Lung (tissue), 12 donors: ENCODE results near the gene CAMK2D. TPM values are rescaled to one million over a fixed set of nuclear protein-coding genes. Genes with fewer than 3 reads are reported as not detected.

Experiments used
- ATAC-seq: fragments of 200-7000 bp; cut with Tn5 transposase; one replicate; pipeline ENCODE4 v1.9.1; 2020; ENCODE audit warnings: moderate number of reproducible peaks; ENCODE audit not compliant: insufficient read depth, low FRiP score
- DNase-seq, 3 donors: peaks; one replicate each; pipeline ENCODE4 v3.0.0-alpha.2; 2013 to 2017
- H3K27ac ChIP-seq, 2 donors: one replicate each; pipeline ENCODE4 v1.5.1; 2013; ENCODE audit warnings: mild to moderate bottlenecking in 2 of 2, moderate library complexity in 2 of 2, control low read depth in 1 of 2, inconsistent platforms in 1 of 2, low read depth in 1 of 2, low read length in 1 of 2
- H3K27me3 ChIP-seq, 3 donors: one replicate each; pipeline ENCODE4 v1.5.1; 2013; ENCODE audit warnings: low read length in 2 of 3; ENCODE audit not compliant: control insufficient read depth in 3 of 3, insufficient read depth in 3 of 3
- H3K36me3 ChIP-seq, 4 donors: one replicate each; pipeline ENCODE4 v1.5.1; 2013; ENCODE audit warnings: low read length in 4 of 4, mild to moderate bottlenecking in 1 of 4, moderate library complexity in 1 of 4; ENCODE audit not compliant: control insufficient read depth in 4 of 4, insufficient read depth in 4 of 4
- H3K4me1 ChIP-seq, 5 donors: one replicate each; pipeline ENCODE4 v1.5.1; 2013; ENCODE audit warnings: low read length in 5 of 5, mild to moderate bottlenecking in 2 of 5, moderate library complexity in 1 of 5; ENCODE audit not compliant: control insufficient read depth in 5 of 5, insufficient read depth in 5 of 5
- H3K4me3 ChIP-seq: one replicate; pipeline ENCODE4 v1.5.1; 2013; ENCODE audit warnings: mild to moderate bottlenecking, control low read depth, moderate library complexity
- H3K9ac ChIP-seq, 2 donors: one replicate each; pipeline ENCODE4 v1.5.1; 2013; ENCODE audit warnings: low read length in 2 of 2, control low read depth in 1 of 2; ENCODE audit not compliant: insufficient read depth in 1 of 2
- H3K9me3 ChIP-seq, 4 donors: one replicate each; pipeline ENCODE4 v1.5.1; 2013; ENCODE audit warnings: low read length in 3 of 4, mild to moderate bottlenecking in 1 of 4, moderate library complexity in 1 of 4; ENCODE audit not compliant: control insufficient read depth in 4 of 4, insufficient read depth in 3 of 4
- CTCF ChIP-seq: IDR thresholded peaks from 2 replicates; pipeline ENCODE4 v1.5.1; 2012; ENCODE audit warnings: mild to moderate bottlenecking; ENCODE audit errors: control extremely low read depth, extremely low read depth
- WGBS, 2 donors: extraction: QIAGEN DNeasy Blood & Tissue Kit; methylation state at CpG; one replicate each; pipeline ENCODE4 v1.1.7; 2013; 5-methylcytosine and 5-hydroxymethylcytosine counted together
- polyA plus RNA-seq, 2 donors: library from polyadenylated mRNA; stranded (reverse); fragments of 200-250 nt; gene quantifications; one replicate each; pipeline ENCODE4 v1.2.1, GENCODE V29; 2013
- total RNA-seq, 2 donors: library from RNA; depleted of rRNA in 1 of 2; stranded (reverse); fragments of >200 nt in 1 of 2; gene quantifications; one replicate each; pipeline ENCODE4 v1.2.1, GENCODE V29; 2014 to 2021
- donor health status: control.
- donor health status: control.
- donor health status: Bipolar disorder and iron deficiency.
- donor health status: healthy.
- donor health status: DM: yes; HTN: yes; CAD: no.

Gene CAMK2D
- total and polyA plus RNA-seq, 4 donors: 11.9 to 98.2 (median 36.6) TPM

GRCh38 chr4:113674733-113675132 lies 86.8 kb downstream of the CAMK2D start:
- 55 to 74% methylated on average over 2 of the region's 2 CpGs for WGBS, 2 donors
- no peaks in the 10 kb centered on the region for H3K27me3 ChIP-seq
- H3K9me3 ChIP-seq: no peaks in the 10 kb centered on the region
- no peak overlapping the region for H3K9ac ChIP-seq
- ATAC-seq (no peak), DNase-seq (peak in 1 of 3 donors; percentile 56)
- H3K4me1 ChIP-seq: peaks cover 3 to 39% (median 6%) of the 10 kb centered on the region in 5 donors
- no peak for TF ChIP-seq CTCF
- H3K4me3 ChIP-seq: no peak overlapping the region
- peaks cover 0 to 5% (median 1%) of the 10 kb centered on the region in 4 donors for H3K36me3 ChIP-seq
- peak overlapping the region in 1 of 2 donors; percentile 30 for H3K27ac ChIP-seq

- Histone ChIP-seq H3K27me3 (no peaks in the 10 kb centered on the region), H3K9ac (no peak overlapping the region), H3K36me3 (peaks cover 0 to 5% (median 1%) of the 10 kb centered on the region in 4 donors), H3K4me3 (no peak overlapping the region), H3K27ac (peak overlapping the region in 1 of 2 donors; percentile 30), H3K9me3 (no peaks in the 10 kb centered on the region), H3K4me1 (peaks cover 3 to 43% (median 6%) of the 10 kb centered on the region in 5 donors)
- 69 to 81% methylated on average over 1 of the region's 1 CpG for WGBS, 2 donors
- peak in 1 of 3 donors; percentile 43 for DNase-seq
- no peak for TF ChIP-seq CTCF
- no peak for ATAC-seq
Observed at GRCh38 chr4:113674251-113674650, 87.3 kb downstream of the CAMK2D start.

- H3K4me1 ChIP-seq: peaks cover 3 to 39% (median 6%) of the 10 kb centered on the region in 5 donors
- peak overlapping the region; percentile 20 to 62 for H3K27ac ChIP-seq
- H3K27me3 ChIP-seq: no peaks in the 10 kb centered on the region
- peaks cover 0 to 2% (median under 1%) of the 10 kb centered on the region in 4 donors for H3K36me3 ChIP-seq
- H3K9me3 ChIP-seq: no peaks in the 10 kb centered on the region
- no peak for DNase-seq
- TF ChIP-seq CTCF: no peak
- H3K9ac ChIP-seq: no peak overlapping the region
- 97 to 100% methylated on average over 2 of the region's 2 CpGs for WGBS, 2 donors
- ATAC-seq: peak; percentile 28
- H3K4me3 ChIP-seq: no peak overlapping the region
Observed at GRCh38 chr4:113673450-113673849, 88.1 kb downstream of the CAMK2D start.
